HCT116 (cell line): ENCODE results near the gene DVL1.

Experiments
- CTCF ChIP-seq, 3 experiments: fragments of 200-600 bp in 1 of 3; sonication (generic) in 1 of 3; IDR thresholded peaks in 2 of 3; conservative IDR thresholded peaks in 1 of 3; 2 replicates each; pipeline ENCODE4 v1.5.1; 2012 to 2017; ENCODE audit warnings: low read depth in 2 of 3, low read length in 2 of 3, antibody characterized with exemption in 1 of 3, borderline replicate concordance in 1 of 3, control low read depth in 1 of 3, mild to moderate bottlenecking in 1 of 3, mixed read lengths in 1 of 3, mixed run types in 1 of 3, moderate library complexity in 1 of 3; ENCODE audit not compliant: insufficient read depth in 1 of 3
- EZH2 ChIP-seq: fragments of 200-600 bp; sonication (generic); IDR thresholded peaks from 2 replicates; pipeline ENCODE4 v1.6.1; 2017; ENCODE audit warnings: antibody characterized with exemption, mixed run types
- REST ChIP-seq: IDR thresholded peaks from 2 replicates; pipeline ENCODE4 v1.6.1; 2012; ENCODE audit warnings: low read depth
- SP1 ChIP-seq: IDR thresholded peaks from 2 replicates; pipeline ENCODE4 v1.6.1; 2012; ENCODE audit warnings: low read depth
- ZFX ChIP-seq: fragments of 450-650 bp; IDR thresholded peaks from 2 replicates; pipeline ENCODE4 v1.6.1; 2017
- TF ChIP-seq, protein P1 (sequence below): IDR thresholded peaks from 2 replicates; pipeline ENCODE4 v1.6.1; 2012

DNA sequence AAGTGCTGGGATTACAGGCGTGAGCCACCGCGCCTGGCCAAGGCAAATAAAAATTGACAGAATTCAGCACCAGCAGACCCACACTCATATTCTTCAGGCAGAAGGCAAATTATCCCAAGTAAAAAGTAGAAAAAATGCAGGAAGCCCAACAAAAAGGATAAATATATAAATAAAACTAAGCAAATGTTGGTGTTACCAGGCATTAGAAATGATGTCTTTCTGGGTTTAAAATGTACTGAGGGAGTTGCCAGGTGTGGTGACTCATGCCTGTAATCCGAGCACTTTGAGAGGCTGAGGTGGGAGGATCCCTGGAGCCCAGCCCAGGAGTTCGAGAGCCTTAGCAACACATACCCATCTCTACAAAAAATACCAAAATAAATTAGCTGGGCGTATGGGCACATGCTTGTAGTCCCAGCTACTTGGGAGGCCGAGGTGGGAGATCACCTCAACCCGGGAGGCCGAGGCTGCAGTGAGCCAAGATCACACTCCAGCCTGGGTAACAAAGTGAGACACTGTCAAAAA is 31.0 kb downstream of the DVL1 start:
- TF ChIP-seq CTCF (IDR thresholded peaks at IDR 0.05 in 2 of 3, conservative IDR thresholded peaks at IDR 0.05 in 1 of 3; ENCODE audit: borderline replicate concordance in 1 of 3, insufficient read depth in 1 of 3, low read depth in 2 of 3, low read length in 2 of 3) (no peak), EZH2 (no peak), ZFX (no peak), REST (no peak), SP1 (no peak)
- TF ChIP-seq, protein P1, sequence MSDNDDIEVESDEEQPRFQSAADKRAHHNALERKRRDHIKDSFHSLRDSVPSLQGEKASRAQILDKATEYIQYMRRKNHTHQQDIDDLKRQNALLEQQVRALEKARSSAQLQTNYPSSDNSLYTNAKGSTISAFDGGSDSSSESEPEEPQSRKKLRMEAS: no peak
